Osteoblast (primary cell): ENCODE measurements around the gene SLC22A15. TPM values are rescaled to one million over a fixed set of nuclear protein-coding genes. Genes with fewer than 3 reads are reported as not detected.

Experiments
- DNase-seq: peaks from one replicate; pipeline ENCODE4 v3.0.0; 2011; ENCODE audit warnings: low spot score, mixed read lengths; ENCODE audit not compliant: insufficient read length; ENCODE audit errors: missing footprints
- H2AFZ ChIP-seq: 2 replicates; pipeline ENCODE4 v1.6.0; 2011; ENCODE audit warnings: mild to moderate bottlenecking, low read length
- H3K27ac ChIP-seq: 2 replicates; pipeline ENCODE4 v1.5.1; 2011; ENCODE audit warnings: mild to moderate bottlenecking, low read depth, low read length, moderate library complexity
- H3K27me3 ChIP-seq: 2 replicates; pipeline ENCODE4 v1.6.0; 2012; ENCODE audit warnings: mild to moderate bottlenecking, control low read depth, inconsistent platforms, low read length, moderate library complexity; ENCODE audit not compliant: insufficient read depth
- H3K36me3 ChIP-seq: 2 replicates; pipeline ENCODE4 v1.5.1; 2011; ENCODE audit warnings: mild to moderate bottlenecking, low read length, control low read depth, moderate library complexity; ENCODE audit not compliant: insufficient read depth
- H3K4me1 ChIP-seq: 2 replicates; pipeline ENCODE4 v1.5.1; 2011; ENCODE audit warnings: mild to moderate bottlenecking, low read length, control low read depth, moderate library complexity; ENCODE audit not compliant: insufficient read depth
- H3K4me2 ChIP-seq: 2 replicates; pipeline ENCODE4 v1.6.0; 2011; ENCODE audit warnings: mild to moderate bottlenecking, low read length; ENCODE audit not compliant: insufficient read depth
- H3K4me3 ChIP-seq: fragments of 200-600 bp; sonication (generic); 3 replicates; pipeline ENCODE4 v1.5.1; 2012; ENCODE audit warnings: mild to moderate bottlenecking, low read length, inconsistent platforms; ENCODE audit not compliant: insufficient read depth
- H3K79me2 ChIP-seq: 2 replicates; pipeline ENCODE4 v1.6.0; 2012; ENCODE audit warnings: mild to moderate bottlenecking, low read length, control low read depth, inconsistent platforms; ENCODE audit not compliant: insufficient read depth
- H3K9me3 ChIP-seq: 2 replicates; pipeline ENCODE4 v1.5.1; 2011; ENCODE audit warnings: low read depth, low read length, control low read depth
- H4K20me1 ChIP-seq: 2 replicates; pipeline ENCODE4 v1.6.0; 2012; ENCODE audit warnings: mild to moderate bottlenecking, low read length, control low read depth; ENCODE audit not compliant: insufficient read depth
- total RNA-seq: library from RNA; depleted of rRNA; stranded (reverse); fragments of >200 nt; gene quantifications from 2 replicates; pipeline ENCODE4 v1.2.3, GENCODE V29; 2012
- TF ChIP-seq, protein P1 (sequence below): IDR thresholded peaks from 2 replicates; pipeline ENCODE4 v1.5.1; 2011; ENCODE audit warnings: mild to moderate bottlenecking, low read depth, low read length, moderate library complexity; ENCODE audit errors: extremely low read depth

The SLC22A15 gene
- total RNA-seq, 1 donor: 14.5 TPM

DNA sequence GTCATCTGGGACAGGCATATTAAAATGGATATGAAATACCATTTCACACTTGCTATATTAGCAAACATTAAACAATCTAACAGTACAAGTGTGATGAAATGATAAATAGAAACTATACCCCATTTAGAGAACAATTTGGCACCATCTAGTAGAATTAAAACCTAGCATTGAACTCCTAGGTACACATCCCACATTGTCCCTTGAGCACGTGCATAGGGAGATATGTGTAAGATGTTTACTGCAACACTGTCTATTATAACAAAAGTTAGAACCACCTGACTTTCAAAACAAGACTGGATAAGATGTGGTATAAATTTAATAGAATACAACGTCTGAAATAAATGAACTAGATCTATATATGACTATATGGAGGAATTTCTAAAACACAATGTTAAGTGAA is 3.8 kb downstream of the SLC22A15 start:
- no peak overlapping the region for H2AFZ ChIP-seq
- H3K9me3 ChIP-seq: no peaks in the 10 kb centered on the region
- H4K20me1 ChIP-seq: peaks cover 4% of the 10 kb centered on the region
- no peak for DNase-seq
- no peaks in the 10 kb centered on the region for H3K36me3 ChIP-seq
- H3K27ac ChIP-seq: no peak overlapping the region
- no peaks in the 10 kb centered on the region for H3K27me3 ChIP-seq
- peaks cover 5% of the 10 kb centered on the region for H3K79me2 ChIP-seq
- no peak overlapping the region for H3K4me2 ChIP-seq
- peaks cover 5% of the 10 kb centered on the region for H3K4me1 ChIP-seq
- TF ChIP-seq, protein P1, sequence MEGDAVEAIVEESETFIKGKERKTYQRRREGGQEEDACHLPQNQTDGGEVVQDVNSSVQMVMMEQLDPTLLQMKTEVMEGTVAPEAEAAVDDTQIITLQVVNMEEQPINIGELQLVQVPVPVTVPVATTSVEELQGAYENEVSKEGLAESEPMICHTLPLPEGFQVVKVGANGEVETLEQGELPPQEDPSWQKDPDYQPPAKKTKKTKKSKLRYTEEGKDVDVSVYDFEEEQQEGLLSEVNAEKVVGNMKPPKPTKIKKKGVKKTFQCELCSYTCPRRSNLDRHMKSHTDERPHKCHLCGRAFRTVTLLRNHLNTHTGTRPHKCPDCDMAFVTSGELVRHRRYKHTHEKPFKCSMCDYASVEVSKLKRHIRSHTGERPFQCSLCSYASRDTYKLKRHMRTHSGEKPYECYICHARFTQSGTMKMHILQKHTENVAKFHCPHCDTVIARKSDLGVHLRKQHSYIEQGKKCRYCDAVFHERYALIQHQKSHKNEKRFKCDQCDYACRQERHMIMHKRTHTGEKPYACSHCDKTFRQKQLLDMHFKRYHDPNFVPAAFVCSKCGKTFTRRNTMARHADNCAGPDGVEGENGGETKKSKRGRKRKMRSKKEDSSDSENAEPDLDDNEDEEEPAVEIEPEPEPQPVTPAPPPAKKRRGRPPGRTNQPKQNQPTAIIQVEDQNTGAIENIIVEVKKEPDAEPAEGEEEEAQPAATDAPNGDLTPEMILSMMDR: no peak
- H3K4me3 ChIP-seq: no peak overlapping the region

GRCh38 chr1:115980998-115981993 is 5.0 kb downstream of the SLC22A15 start:
- no peaks in the 10 kb centered on the region for H3K9me3 ChIP-seq
- H3K4me2 ChIP-seq: no peak overlapping the region
- H3K4me3 ChIP-seq: no peak overlapping the region
- no peaks in the 10 kb centered on the region for H3K36me3 ChIP-seq
- no peak overlapping the region for H2AFZ ChIP-seq
- peaks cover 5% of the 10 kb centered on the region for H3K4me1 ChIP-seq
- H4K20me1 ChIP-seq: peaks cover 4% of the 10 kb centered on the region
- TF ChIP-seq, protein P1: peak; percentile 75
- peak; percentile 86 for DNase-seq
- H3K27ac ChIP-seq: no peak overlapping the region
- H3K79me2 ChIP-seq: peaks cover 5% of the 10 kb centered on the region
- H3K27me3 ChIP-seq: no peaks in the 10 kb centered on the region

DNA sequence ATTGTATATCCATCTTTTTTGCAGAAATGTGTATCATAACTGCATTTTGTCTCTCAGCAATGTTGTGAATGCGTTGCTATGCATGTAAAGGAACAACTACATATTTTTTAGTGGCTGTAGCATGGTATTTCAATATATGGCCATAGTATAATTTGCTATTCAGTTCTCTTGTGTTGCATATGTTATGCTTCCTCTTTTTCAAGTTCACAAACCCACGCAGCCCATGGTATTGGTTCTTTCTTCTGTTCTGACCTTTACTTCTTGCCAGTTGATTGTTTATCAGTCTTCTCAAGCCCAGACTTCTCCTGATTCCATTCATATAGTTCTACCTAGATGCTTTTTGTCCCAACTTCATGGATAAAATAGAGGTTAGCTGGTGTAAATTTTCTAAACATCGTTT is 6.1 kb downstream of the SLC22A15 start:
- peaks cover 5% of the 10 kb centered on the region for H3K4me1 ChIP-seq
- H3K27ac ChIP-seq: no peak overlapping the region
- H4K20me1 ChIP-seq: peaks cover 4% of the 10 kb centered on the region
- H3K4me2 ChIP-seq: no peak overlapping the region
- no peaks in the 10 kb centered on the region for H3K36me3 ChIP-seq
- peaks cover 5% of the 10 kb centered on the region for H3K79me2 ChIP-seq
- H3K27me3 ChIP-seq: no peaks in the 10 kb centered on the region
- DNase-seq: no peak
- no peak overlapping the region for H2AFZ ChIP-seq
- no peaks in the 10 kb centered on the region for H3K9me3 ChIP-seq
- H3K4me3 ChIP-seq: no peak overlapping the region
- TF ChIP-seq, protein P1: no peak

DNA sequence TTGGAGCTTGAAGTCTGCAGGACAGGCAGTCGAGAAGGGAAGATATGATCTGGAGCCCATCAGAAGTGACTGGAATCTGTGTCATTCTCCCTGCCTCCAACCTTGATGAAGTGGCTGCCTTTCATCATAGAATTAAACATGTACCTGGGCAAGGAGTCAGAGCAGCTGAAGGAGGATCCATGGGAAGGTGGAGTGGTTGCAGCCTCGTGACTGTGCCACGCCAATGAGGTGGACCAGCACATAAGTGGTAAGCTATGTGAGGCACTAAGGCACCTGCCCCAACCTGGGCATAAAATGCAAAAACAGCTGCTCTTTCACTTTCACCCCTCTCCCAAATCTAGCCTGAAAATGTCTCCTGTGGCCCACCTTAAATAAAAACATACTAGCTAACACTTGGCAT is 7.3 kb downstream of the SLC22A15 start:
- no peak for DNase-seq

More for the DNA sequence above, 7.3 kb downstream of the SLC22A15 start:
- H3K27ac ChIP-seq: no peak overlapping the region
- H3K9me3 ChIP-seq: no peaks in the 10 kb centered on the region
- H3K4me3 ChIP-seq: no peak overlapping the region
- H2AFZ ChIP-seq: no peak overlapping the region
- TF ChIP-seq, protein P1: no peak
- no peaks in the 10 kb centered on the region for H3K36me3 ChIP-seq
- H3K79me2 ChIP-seq: peaks cover 5% of the 10 kb centered on the region
- no peaks in the 10 kb centered on the region for H3K27me3 ChIP-seq
- peaks cover 5% of the 10 kb centered on the region for H3K4me1 ChIP-seq
- H3K4me2 ChIP-seq: no peak overlapping the region
- H4K20me1 ChIP-seq: peaks cover 4% of the 10 kb centered on the region
